ENCODE results near the gene C1QB. TPM values are rescaled to one million over a fixed set of nuclear protein-coding genes. Genes with fewer than 3 reads are reported as not detected.

The C1QB gene
- 454 TPM for total RNA-seq

- Histone ChIP-seq H3K36me3 (no peaks in the 10 kb centered on the region), H3K27me3 (no peaks in the 10 kb centered on the region), H3K27ac (no peak within 1 kb of the TSS), H3K9me3 (no peaks in the 10 kb centered on the region), H3K4me1 (no peaks in the 10 kb centered on the region), H3K4me3 (peak within 1 kb of the TSS; percentile 8 to 49)
- no peak for TF ChIP-seq CTCF (IDR thresholded peaks at IDR 0.05)
- peak; percentile 38 to 73 for DNase-seq (ENCODE audit: low spot score in 2 of 2)
- intact Hi-C loops (cut with DNase I): no loop called here
Measured at GRCh38 chr1:22652881-22653316, at the start of gene C1QB. TSS of gene C1QB (plus strand) at chr1:22653236. CDS start at chr1:22659463, 6,227 bp downstream.

- no peak for TF ChIP-seq CTCF (IDR thresholded peaks at IDR 0.05)
- no peaks in the 10 kb centered on the region for H3K4me1 ChIP-seq
- no peaks in the 10 kb centered on the region for H3K36me3 ChIP-seq
- intact Hi-C loops (cut with DNase I): no loop called here
- H3K27ac ChIP-seq: no peak overlapping the region
- no peaks in the 10 kb centered on the region for H3K9me3 ChIP-seq
- no peak for DNase-seq (ENCODE audit: low spot score in 2 of 2)
- no peak overlapping the region for H3K4me3 ChIP-seq
- peaks cover 3% of the 10 kb centered on the region for H3K27me3 ChIP-seq
Measured at GRCh38 chr1:22606161-22606560, 46.9 kb upstream of the C1QB start.

- no peak overlapping the region for H3K27ac ChIP-seq
- TF ChIP-seq CTCF (IDR thresholded peaks at IDR 0.05): no peak
- H3K4me3 ChIP-seq: no peak overlapping the region
- H3K4me1 ChIP-seq: no peaks in the 10 kb centered on the region
- H3K36me3 ChIP-seq: no peaks in the 10 kb centered on the region
- intact Hi-C loops (cut with DNase I): no loop called here
- H3K27me3 ChIP-seq: no peaks in the 10 kb centered on the region
- no peak for DNase-seq (ENCODE audit: low spot score in 2 of 2)
- H3K9me3 ChIP-seq: no peaks in the 10 kb centered on the region
Measured at GRCh38 chr1:22607154-22607553, 45.9 kb upstream of the C1QB start.

- no peaks in the 10 kb centered on the region for H3K9me3 ChIP-seq
- no peaks in the 10 kb centered on the region for H3K36me3 ChIP-seq
- no peaks in the 10 kb centered on the region for H3K4me1 ChIP-seq
- no peaks in the 10 kb centered on the region for H3K27me3 ChIP-seq
- TF ChIP-seq CTCF (IDR thresholded peaks at IDR 0.05): no peak
- no peak overlapping the region for H3K4me3 ChIP-seq
- H3K27ac ChIP-seq: no peak overlapping the region
- intact Hi-C loops (cut with DNase I): no loop called here
- no peak for DNase-seq (ENCODE audit: low spot score in 2 of 2)
Measured at GRCh38 chr1:22608361-22608760, 44.7 kb upstream of the C1QB start.

GRCh38 chr1:22609291-22609690 lies 43.7 kb upstream of the C1QB start:
- Histone ChIP-seq H3K36me3 (no peaks in the 10 kb centered on the region), H3K9me3 (no peaks in the 10 kb centered on the region), H3K27ac (no peak overlapping the region), H3K27me3 (no peaks in the 10 kb centered on the region), H3K4me1 (no peaks in the 10 kb centered on the region), H3K4me3 (no peak overlapping the region)
- DNase-seq (ENCODE audit: low spot score in 2 of 2): no peak
- intact Hi-C loops (cut with DNase I): no loop called here
- TF ChIP-seq CTCF (IDR thresholded peaks at IDR 0.05): no peak

GRCh38 chr1:22611530-22611947 lies 41.5 kb upstream of the C1QB start:
- DNase-seq (ENCODE audit: low spot score in 2 of 2): no peak
- Histone ChIP-seq H3K4me3 (no peak overlapping the region), H3K4me1 (no peaks in the 10 kb centered on the region), H3K9me3 (no peaks in the 10 kb centered on the region), H3K27me3 (no peaks in the 10 kb centered on the region), H3K27ac (no peak overlapping the region), H3K36me3 (no peaks in the 10 kb centered on the region)
- TF ChIP-seq CTCF (IDR thresholded peaks at IDR 0.05): no peak
- intact Hi-C loops (cut with DNase I): no loop called here

Data from ascending aorta (tissue), 2 donors.